ENCODE results near the gene CCNE1.
A peak's percentile ranks its signal among the peaks of the same experiment; 100 is the strongest.

The CCNE1 gene

GRCh38 chr19:29849208-29849607 is 37.4 kb downstream of the CCNE1 start:
- DNase-seq = no peak

GRCh38 chr19:29850482-29850881 is 38.7 kb downstream of the CCNE1 start:
- DNase-seq = no peak

GRCh38 chr19:29851769-29852521 is 40.2 kb downstream of the CCNE1 start:
- DNase-seq = no peak

- no peak for DNase-seq
These were observed 42.2 kb downstream of the CCNE1 start for GRCh38 chr19:29854033-29854432.

- DNase-seq = no peak
These were observed 43.3 kb downstream of the CCNE1 start for GRCh38 chr19:29855087-29855486.

- DNase-seq = peak; percentile 61
These were observed 44.1 kb downstream of the CCNE1 start for GRCh38 chr19:29855741-29856500.

- peak; percentile 16 for DNase-seq
These were observed 46.3 kb downstream of the CCNE1 start for GRCh38 chr19:29858000-29858596.

- DNase-seq = no peak
These were observed 46.8 kb downstream of the CCNE1 start for GRCh38 chr19:29858621-29859020.

- no peak for DNase-seq
These were observed 48.7 kb downstream of the CCNE1 start for GRCh38 chr19:29860492-29860891.

- no peak for DNase-seq
These were observed 49.8 kb downstream of the CCNE1 start for GRCh38 chr19:29861574-29861973.

- no peak for DNase-seq
These were observed 54.2 kb downstream of the CCNE1 start for GRCh38 chr19:29866011-29866410.

GRCh38 chr19:29867984-29868383 is 56.2 kb downstream of the CCNE1 start:
- DNase-seq = no peak

GRCh38 chr19:29871143-29871542 is 59.4 kb downstream of the CCNE1 start:
- no peak for DNase-seq

GRCh38 chr19:29872224-29872731 is 60.5 kb downstream of the CCNE1 start:
- peak; percentile 22 for DNase-seq

GRCh38 chr19:29873024-29873800 is 61.4 kb downstream of the CCNE1 start:
- DNase-seq = peak; percentile 57

Data from NCI-H2171 treated with DMSO at 0.1 percent for 48 hours (cell line).